GM10248 (cell line): ENCODE data around the gene KANSL1.
"Not testable (repeated sequence)": the region's sequence is repeated elsewhere in the genome, so short reads cannot be mapped to it uniquely, and the experiment has no call there.

Source experiments
- CTCF ChIA-PET: fragments of 300-600 bp; sonication (Branson Sonifier 250); formaldehyde crosslinking; extraction: SDS; loops from one replicate; lab custom pipeline; 2021; ENCODE audit warnings: antibody characterized with exemption; lab: Yijun Ruan, JAX
- POLR2A ChIA-PET: fragments of 350-650 bp; sonication (Branson Sonifier 250); formaldehyde crosslinking; extraction: SDS; loops from one replicate; lab custom pipeline; 2020; ENCODE audit warnings: antibody characterized with exemption; lab: Yijun Ruan, JAX
- DNase-seq: peaks from one replicate; pipeline ENCODE4 v3.0.0; 2012; ENCODE audit errors: extremely low spot score
- CTCF ChIP-seq: IDR thresholded peaks from 2 replicates; pipeline ENCODE4 v1.5.1; 2012; ENCODE audit warnings: mild to moderate bottlenecking, low read depth; ENCODE audit errors: extremely low read depth, missing control alignments, control extremely low read depth

Gene KANSL1

GRCh38 chr17:46120537-46120936 lies 72.7 kb downstream of the KANSL1 start:
- no peak for DNase-seq
- no peak for TF ChIP-seq CTCF
- CTCF ChIA-PET, result interaction anchor here (1.0 to 3.2 kb wide), 6 partner anchors 12 to 92 kb away, joined by 3 to 11 read pairs (median 6); no protein-coding TSS in a partner anchor
- POLR2A ChIA-PET, result no interaction called here

DNA sequence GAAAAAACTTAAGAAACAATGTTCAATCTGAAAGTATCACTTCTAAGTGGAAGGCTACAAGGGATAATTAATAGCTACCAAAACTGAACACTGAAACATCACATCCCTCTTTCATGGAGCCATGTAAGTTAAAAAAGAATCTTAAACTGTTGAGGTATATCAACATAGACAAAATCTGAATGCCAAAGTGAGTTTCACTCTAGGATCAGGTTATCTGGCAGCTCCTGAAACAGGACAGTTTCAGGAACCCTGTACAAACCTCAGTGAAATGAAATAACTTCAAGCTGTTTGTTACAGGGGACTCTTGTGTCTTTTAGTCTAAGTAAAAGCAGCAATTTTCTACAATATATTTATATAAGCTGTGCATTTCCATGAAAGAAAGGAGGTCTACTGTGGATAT lies 73.2 kb downstream of the KANSL1 start:
- no peak for TF ChIP-seq CTCF
- DNase-seq, result no peak
- CTCF ChIA-PET, result interaction anchor here (1.0 to 3.2 kb wide), 6 partner anchors 12 to 93 kb away, joined by 3 to 11 read pairs (median 6); no protein-coding TSS in a partner anchor

GRCh38 chr17:46118964-46119363 lies 74.3 kb downstream of the KANSL1 start:
- no peak for DNase-seq
- TF ChIP-seq CTCF, result no peak
- POLR2A ChIA-PET, result no interaction called here

More for the DNA sequence above, 73.2 kb downstream of the KANSL1 start:
- POLR2A ChIA-PET, result no interaction called here

GRCh38 chr17:46117850-46118696 lies 75.2 kb downstream of the KANSL1 start:
- CTCF ChIA-PET, result interaction anchor here (1.2 to 3.2 kb wide), 6 partner anchors 15 to 75 kb away, joined by 3 to 11 read pairs (median 3); partner anchors contain the start of gene KANSL1
- no peak for TF ChIP-seq CTCF
- no peak for DNase-seq
- POLR2A ChIA-PET, result no interaction called here

More at GRCh38 chr17:46118964-46119363, 74.3 kb downstream of the KANSL1 start:
- CTCF ChIA-PET, result interaction anchor here (1.3 to 3.2 kb wide), 4 partner anchors 14 to 36 kb away, joined by 3 to 11 read pairs (median 3); no protein-coding TSS in a partner anchor

DNA sequence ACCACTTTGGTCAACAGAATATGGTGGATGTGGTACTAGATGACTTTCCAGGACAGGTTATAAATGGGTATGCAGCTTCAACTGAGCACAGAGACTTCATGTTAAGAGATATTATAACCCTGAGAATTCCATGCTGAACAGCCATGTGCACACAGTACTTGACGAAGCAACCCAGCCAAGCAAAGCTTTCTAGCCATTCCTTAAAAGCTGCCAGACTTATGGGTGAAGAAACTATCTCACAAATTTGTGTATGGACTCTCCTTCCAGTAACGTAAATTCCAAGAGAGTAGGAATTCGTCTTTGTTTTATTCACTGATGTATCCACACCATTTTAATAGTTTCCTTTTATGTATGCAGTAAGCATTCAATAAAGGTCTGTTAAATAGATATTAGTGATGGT lies 76.1 kb downstream of the KANSL1 start:
- DNase-seq, result no peak
- CTCF ChIA-PET, result interaction anchor here (1.1 to 1.5 kb wide), 3 partner anchors 14 to 76 kb away, joined by 3 to 4 read pairs (median 3); partner anchors contain the start of gene KANSL1
- TF ChIP-seq CTCF, result no peak
- POLR2A ChIA-PET, result no interaction called here

DNA sequence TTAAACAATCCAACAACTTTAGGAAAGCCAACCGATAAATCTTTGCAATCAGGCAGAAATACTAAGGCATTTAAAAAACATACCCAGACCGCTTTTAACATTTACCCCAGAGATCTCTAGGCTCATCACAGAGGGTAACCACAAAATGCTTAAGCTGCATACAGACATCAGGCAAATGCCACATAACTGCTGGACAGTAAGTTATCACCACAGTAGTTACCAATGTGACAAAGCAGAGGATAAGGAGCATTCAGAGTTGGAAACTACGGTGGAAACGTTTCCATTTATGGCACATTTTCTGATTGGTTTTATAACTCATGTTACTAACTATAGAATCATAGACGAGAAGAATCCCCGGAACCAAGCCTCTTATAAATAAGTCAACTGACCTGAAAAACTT lies 77.5 kb downstream of the KANSL1 start:
- CTCF ChIA-PET, result interaction anchor here (1.1 to 1.5 kb wide), 3 partner anchors 15 to 77 kb away, joined by 3 to 4 read pairs (median 3); partner anchors contain the start of gene KANSL1
- POLR2A ChIA-PET, result no interaction called here
- no peak for TF ChIP-seq CTCF
- no peak for DNase-seq

GRCh38 chr17:46111236-46111635 lies 82.0 kb downstream of the KANSL1 start:
- POLR2A ChIA-PET, CTCF ChIA-PET, DNase-seq: not testable (repeated sequence)
